Effector CD4-positive, alpha-beta T cell (primary cell): ENCODE measurements around the gene TBC1D2.
A peak's percentile ranks its signal among the peaks of the same experiment; 100 is the strongest.

Experiments used
- DNase-seq: peaks from one replicate; pipeline ENCODE4 v3.0.0-alpha.2; 2020

Gene TBC1D2

DNA sequence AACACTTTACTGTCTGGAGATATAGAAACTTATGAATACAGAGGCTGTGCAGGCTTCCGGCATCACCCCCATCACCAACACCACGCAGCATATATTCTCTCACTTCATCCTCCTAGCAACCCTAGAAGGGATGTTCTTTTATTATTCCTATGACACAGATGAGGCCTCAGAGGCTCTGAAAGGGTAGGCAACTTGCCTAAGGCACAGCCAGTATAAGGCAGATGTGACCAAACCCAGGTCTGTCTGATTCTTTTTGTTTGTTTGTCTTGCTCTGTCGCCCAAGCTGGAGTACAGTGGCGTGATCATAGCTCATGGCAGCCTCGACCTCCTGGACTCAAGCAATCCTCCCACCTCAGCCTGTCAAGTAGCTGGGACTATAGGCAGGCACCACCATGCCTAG is 40.2 kb downstream of the TBC1D2 start:
- no peak for DNase-seq

DNA sequence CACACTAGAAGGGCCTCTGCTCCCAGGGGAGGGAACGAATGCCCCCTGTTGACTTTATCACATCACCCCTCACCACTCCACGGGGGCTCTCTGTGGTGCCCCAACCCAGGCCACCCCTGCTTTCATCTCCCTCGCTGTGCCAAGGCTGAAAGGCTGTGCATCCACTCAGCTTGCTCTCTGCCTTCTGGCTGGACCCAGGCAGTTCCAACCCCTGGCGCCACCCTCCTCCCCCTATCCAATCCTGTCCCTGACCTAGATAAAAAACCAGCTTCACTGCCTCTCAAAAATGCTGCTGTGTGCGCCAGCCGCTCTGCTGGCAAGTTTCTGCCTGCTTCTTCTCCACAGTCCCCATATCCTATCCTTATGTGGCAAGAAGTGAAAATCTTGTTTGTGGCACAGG is 40.6 kb downstream of the TBC1D2 start:
- DNase-seq = no peak

GRCh38 chr9:98211260-98211659 is 44.2 kb downstream of the TBC1D2 start:
- no peak for DNase-seq

- no peak for DNase-seq
These were observed 45.0 kb downstream of the TBC1D2 start for GRCh38 chr9:98210435-98210834.

GRCh38 chr9:98209530-98209929 is 45.9 kb downstream of the TBC1D2 start:
- no peak for DNase-seq

DNA sequence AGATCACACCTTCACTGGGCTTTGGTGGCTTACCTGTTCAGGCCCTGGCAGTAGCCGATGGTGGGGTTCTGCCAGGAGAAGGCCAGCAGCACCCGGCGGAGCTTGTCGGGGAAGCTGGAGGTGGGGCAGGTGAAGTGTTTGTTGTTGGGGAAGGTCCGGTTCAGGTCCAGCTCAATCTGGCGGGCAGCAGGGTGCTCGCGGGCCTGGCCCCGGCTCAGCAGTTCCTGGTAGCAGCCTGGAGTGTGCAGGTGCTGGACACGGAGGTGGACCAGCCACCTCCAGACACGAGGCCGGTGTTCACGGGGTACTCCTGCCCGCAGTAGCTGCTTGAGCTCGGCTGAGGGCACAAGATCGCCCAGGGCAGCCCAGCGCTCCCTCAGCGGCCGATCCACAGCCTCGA is 46.8 kb downstream of the TBC1D2 start:
- no peak for DNase-seq

DNA sequence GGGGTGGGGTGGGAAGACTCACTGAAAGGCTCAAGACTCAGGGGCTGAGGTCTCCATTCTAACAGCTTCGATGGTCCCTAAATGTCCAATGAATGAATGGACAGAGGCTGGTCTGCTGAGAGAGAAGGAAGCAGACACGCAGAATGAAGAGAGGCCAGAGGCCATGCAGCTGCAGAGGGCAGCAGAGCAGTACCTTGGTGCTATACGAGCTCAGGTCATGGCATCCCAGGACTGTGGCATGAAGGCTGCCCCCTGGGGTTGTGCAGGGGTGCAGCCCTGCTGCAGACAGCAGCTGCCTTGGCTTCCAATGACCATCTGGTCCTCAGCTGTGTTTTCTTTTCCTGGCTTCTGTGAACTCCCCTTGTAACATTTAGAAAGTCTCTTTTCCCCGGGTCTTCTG is 47.8 kb downstream of the TBC1D2 start:
- no peak for DNase-seq

DNA sequence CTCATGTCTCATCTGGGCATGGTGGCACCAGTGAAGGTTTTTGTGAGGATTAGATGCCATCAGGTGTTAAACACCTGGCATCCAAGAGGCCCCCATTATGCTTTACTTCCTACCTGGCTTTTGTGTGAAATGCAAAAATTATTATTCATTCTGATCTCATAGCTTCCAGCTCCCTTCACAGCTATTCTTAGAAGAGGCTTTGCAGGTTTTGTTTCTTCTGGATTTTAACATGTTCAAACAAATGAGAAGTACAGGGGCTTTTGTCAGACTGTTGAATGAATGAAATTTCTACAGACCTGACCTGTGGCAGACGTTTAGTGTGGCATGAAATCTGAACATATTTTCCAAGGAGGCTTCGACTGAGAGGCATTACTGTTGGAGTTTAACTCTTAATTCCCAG is 48.7 kb downstream of the TBC1D2 start:
- DNase-seq = no peak

DNA sequence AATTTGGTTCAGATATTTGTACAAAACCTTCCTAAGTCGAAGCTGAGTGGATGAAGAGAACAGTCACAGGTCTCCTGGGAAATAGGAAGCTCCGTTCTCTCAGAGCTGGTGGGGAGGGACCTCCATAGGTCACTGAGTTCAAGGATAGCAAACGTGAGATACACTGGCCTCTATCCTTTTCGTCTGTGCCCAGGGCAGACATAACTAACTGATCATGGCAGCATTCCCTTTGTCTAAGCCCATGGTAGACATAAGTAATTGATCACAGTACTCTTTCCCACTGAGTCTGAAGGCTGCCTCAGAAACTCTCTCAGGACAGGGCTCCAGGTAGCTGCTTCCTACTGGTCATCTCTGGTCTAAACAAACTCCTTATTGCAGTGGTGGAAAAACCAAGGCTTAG is 50.8 kb downstream of the TBC1D2 start:
- no peak for DNase-seq

DNA sequence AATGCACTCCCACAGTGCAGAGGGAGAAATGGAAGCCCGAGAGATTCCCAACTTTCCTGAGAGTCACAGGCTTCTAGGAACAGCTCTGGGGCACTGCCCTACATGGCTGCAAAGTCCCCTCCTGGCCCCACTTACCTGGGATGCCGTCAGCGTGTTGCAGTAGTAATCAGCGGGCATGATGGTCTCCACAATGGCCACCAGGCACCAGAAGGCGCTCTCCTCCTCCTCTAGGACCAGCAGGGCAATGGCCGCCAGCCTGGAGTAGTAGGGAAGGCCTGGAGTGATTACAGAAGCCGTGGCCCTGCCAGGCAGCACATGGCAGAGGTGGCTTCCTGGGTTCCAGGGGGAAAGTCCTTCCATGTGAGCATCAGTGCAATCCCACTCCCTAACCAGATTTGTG is 52.3 kb downstream of the TBC1D2 start:
- DNase-seq = no peak

DNA sequence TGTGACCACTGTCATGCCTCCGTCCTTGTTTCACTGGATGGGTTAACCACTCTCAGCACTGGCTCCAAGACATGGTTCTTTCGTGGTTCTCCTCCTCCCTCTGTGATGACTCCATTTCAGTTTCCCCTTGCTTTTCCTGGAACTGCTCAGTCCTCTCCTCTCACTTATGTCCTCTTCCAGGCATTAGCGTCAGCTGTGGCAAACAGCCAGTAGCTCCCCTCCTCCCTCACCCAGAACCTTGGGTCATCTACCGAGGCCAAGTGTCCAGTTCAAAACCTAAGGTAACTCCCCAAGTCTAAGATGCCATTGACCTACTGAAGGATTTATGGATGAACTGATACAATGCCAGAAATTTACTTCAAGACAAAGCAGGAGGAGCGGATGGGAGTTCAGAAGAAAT is 53.2 kb downstream of the TBC1D2 start:
- DNase-seq = no peak

- no peak for DNase-seq
These were observed 53.7 kb downstream of the TBC1D2 start for GRCh38 chr9:98201749-98202148.

GRCh38 chr9:98201102-98201501 is 54.3 kb downstream of the TBC1D2 start:
- no peak for DNase-seq

GRCh38 chr9:98199388-98200033 is 55.9 kb downstream of the TBC1D2 start:
- DNase-seq = no peak

DNA sequence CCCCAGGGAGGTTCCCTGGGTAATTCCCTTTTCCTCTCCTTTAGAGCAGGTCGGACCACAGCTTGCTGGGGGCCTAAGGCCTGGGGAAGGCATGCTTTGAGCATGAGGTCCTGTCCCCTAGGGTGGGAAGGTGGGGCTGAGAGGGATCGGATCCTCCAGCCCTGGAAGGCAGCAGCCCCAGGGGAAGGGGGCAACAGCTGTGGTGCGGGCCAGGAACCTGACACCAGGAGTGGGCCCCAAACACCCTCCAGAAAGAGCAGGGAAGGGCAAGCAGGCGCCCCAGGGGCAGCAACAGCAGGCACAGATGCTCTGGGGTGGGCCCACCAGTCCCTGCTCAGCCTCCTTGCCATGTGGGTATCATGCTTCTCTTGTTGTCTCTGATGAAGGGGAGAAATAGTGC is 59.8 kb downstream of the TBC1D2 start:
- no peak for DNase-seq

- DNase-seq = no peak
These were observed 62.0 kb downstream of the TBC1D2 start for GRCh38 chr9:98193336-98193944.

GRCh38 chr9:98192503-98193335 is 62.7 kb downstream of the TBC1D2 start, which contains the start of gene CORO2A:
Gene CORO2A, minus strand, starts transcription at chr9:98192637. Its CDS starts 34,977 bp downstream, at chr9:98157660.
- peak; percentile 57 for DNase-seq

- DNase-seq = peak; percentile 9
These were observed 63.6 kb downstream of the TBC1D2 start for GRCh38 chr9:98191671-98192502.

DNA sequence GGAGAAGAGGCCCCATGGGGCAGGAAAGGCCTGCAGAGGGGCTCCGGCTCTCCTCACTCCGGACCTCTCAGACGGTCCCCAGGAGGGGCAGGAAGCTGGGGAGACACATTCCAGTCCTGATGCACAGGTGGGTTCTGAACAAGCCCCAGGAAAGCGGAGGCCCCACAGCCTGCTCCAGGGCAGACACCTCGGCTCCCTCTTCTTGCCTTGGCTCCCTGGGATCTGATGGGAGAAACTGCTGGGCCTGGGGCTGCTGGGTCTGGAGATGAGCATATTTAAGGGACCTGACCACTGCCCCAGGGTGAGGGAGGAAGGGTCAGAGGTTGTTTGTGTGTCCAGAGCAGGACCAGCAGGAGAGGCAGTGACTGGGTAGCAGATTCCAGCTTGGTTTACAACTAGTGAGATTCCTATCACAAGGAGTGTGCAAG is 64.3 kb downstream of the TBC1D2 start:
- DNase-seq = no peak

- no peak for DNase-seq
These were observed 64.7 kb downstream of the TBC1D2 start for GRCh38 chr9:98190757-98191105.

DNA sequence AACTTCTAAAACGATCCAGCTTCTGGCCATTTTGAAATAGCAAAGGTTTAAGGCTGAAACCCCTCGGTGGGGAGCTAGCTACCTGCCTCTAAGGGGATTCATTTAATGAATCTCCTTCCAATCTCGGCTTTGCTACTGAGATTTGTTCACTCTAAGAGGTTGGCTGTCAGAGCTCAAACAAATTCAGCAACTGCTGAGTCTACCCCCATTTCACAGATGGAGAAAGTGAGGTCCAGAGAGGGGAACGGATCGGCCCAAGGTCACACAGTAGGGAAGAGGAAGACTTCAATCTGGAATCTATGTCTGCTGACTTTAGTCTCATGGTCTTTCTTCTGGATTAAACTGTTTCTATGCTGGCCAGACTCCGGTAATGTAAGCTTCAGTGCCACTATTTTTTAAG is 66.0 kb downstream of the TBC1D2 start:
- DNase-seq = no peak

- DNase-seq = no peak
These were observed 67.5 kb downstream of the TBC1D2 start for GRCh38 chr9:98187926-98188325.

DNA sequence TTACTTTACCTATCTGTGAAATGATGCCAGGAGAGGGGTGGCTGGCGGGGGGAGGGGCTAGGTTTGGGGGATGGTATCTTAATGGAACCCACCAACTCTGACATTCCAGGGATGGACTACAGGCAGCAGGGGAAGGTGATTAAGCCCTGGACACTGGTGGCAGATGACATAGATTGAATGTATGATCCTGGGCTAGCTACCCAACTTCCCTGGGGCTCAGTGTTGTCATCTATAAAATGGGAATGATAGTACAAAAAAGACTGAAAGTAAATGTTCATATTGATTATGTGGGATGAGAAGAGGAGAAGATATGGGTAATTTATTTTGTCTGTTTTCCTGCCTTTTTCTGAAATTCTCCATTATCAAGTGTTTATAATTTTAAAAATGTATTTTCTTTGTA is 69.2 kb downstream of the TBC1D2 start:
- DNase-seq = no peak
